Tibial nerve (tissue), 4 donors: ENCODE results near the gene AUNIP. TPM values are rescaled to one million over a fixed set of nuclear protein-coding genes. Genes with fewer than 3 reads are reported as not detected.
A peak's percentile ranks its signal among the peaks of the same experiment; 100 is the strongest.

Experiments used
- DNase-seq, 2 donors: peaks; one replicate each; pipeline ENCODE4 v3.0.0-alpha.2; 2019; ENCODE audit warnings: low spot score in 2 of 2
- H3K27ac ChIP-seq, 4 donors: fragments of 200-600 bp; sonication (generic) in 3 of 4; one replicate each; pipeline ENCODE4 v1.5.1; 2017 to 2019; ENCODE audit warnings: mild to moderate bottlenecking in 1 of 4
- H3K27me3 ChIP-seq, 2 donors: fragments of 200-600 bp; sonication (generic) in 1 of 2; one replicate each; pipeline versions ENCODE4 v1.5.1 to v1.6.0; 2017 to 2019
- H3K36me3 ChIP-seq, 3 donors: fragments of 200-600 bp; sonication (generic); one replicate each; pipeline ENCODE4 v1.5.1; 2018 to 2019
- H3K4me1 ChIP-seq, 4 donors: fragments of 200-600 bp; sonication (generic) in 3 of 4; one replicate each; pipeline ENCODE4 v1.5.1; 2017 to 2019
- H3K4me3 ChIP-seq, 4 donors: fragments of 200-600 bp; sonication (generic) in 3 of 4; one replicate each; pipeline ENCODE4 v1.5.1; 2017 to 2019; ENCODE audit warnings: mild to moderate bottlenecking in 1 of 4, moderate library complexity in 1 of 4
- H3K9me3 ChIP-seq, 4 donors: fragments of 200-600 bp; sonication (generic) in 3 of 4; one replicate each; pipeline ENCODE4 v1.5.1; 2017 to 2019
- EP300 ChIP-seq, 2 donors: sonication (generic); formaldehyde crosslinking; IDR thresholded peaks; one replicate each; pipeline ENCODE4 v1.6.1; 2017; ENCODE audit warnings: antibody characterized with exemption in 2 of 2, mild to moderate bottlenecking in 1 of 2
- POLR2A ChIP-seq, 2 donors: fragments of 450-650 bp; IDR thresholded peaks; one replicate each; pipeline ENCODE4 v1.6.1; 2017; ENCODE audit warnings: antibody characterized with exemption in 2 of 2, mild to moderate bottlenecking in 2 of 2, moderate library complexity in 2 of 2
- WGBS, 2 donors: methylation state at CpG; one replicate each; pipeline ENCODE4 v1.1.5; 2018; 5-methylcytosine and 5-hydroxymethylcytosine counted together
- total RNA-seq, 4 donors: library from RNA; depleted of rRNA; stranded (reverse); fragments of >200 nt; gene quantifications; one replicate each; pipeline ENCODE4 v1.1.0, GENCODE V29; 2016
- TF ChIP-seq, protein P1 (sequence below), 5 experiments: fragments of 200-600 bp in 3 of 5; fragments of 450-650 bp in 2 of 5; sonication (generic) in 3 of 5; IDR thresholded peaks; one replicate each; pipeline ENCODE4 v1.5.1; 2016 to 2019; ENCODE audit warnings: antibody characterized with exemption in 5 of 5, mild to moderate bottlenecking in 3 of 5, moderate library complexity in 2 of 5

AUNIP gene
- total RNA-seq, 4 donors from 2014 or later: not detected

DNA sequence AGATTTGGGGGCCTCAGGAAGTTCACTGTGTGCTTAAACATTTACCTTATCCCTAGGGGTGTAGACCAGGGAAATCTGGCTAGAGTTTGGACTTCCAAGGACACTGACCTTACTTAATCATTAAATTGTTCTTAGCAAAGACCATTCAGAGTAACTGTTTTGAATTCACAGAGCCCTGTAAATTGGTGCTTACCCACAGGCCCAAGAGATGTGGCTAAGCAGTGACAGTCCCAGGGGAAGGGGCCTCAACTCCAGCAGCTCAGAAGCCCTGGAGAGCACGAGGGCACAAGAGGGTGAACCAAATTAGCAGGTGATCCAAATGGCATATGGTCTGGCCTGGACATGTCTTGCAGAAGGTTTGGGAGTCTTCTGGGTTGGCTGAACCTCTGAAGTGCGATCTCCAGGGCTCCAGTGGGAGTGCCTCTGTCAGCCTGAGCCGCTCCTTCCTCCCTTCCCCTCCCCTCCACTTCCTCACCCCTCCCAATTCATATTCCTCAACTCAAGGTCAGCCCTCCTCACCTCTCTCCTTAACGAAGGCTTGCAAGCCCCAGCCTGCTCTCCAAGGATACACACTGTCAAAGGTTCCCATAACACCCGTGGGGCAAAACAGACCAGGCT lies 11.9 kb upstream of the AUNIP start:
- no peak overlapping the region for H3K4me3 ChIP-seq
- peaks cover 0 to 49% (median 26%) of the 10 kb centered on the region in 4 donors for H3K4me1 ChIP-seq
- peak overlapping the region in 2 of 4 donors; percentile 20 to 25 for H3K27ac ChIP-seq
- no peaks in the 10 kb centered on the region for H3K9me3 ChIP-seq
- H3K27me3 ChIP-seq: no peaks in the 10 kb centered on the region
- WGBS, 2 donors: 19 to 28% methylated on average over 5 of the region's 5 CpGs
- DNase-seq: no peak
- TF ChIP-seq POLR2A (IDR thresholded peaks at IDR 0.05) (no peak), EP300 (IDR thresholded peaks at IDR 0.05) (no peak)
- TF ChIP-seq, protein P1, sequence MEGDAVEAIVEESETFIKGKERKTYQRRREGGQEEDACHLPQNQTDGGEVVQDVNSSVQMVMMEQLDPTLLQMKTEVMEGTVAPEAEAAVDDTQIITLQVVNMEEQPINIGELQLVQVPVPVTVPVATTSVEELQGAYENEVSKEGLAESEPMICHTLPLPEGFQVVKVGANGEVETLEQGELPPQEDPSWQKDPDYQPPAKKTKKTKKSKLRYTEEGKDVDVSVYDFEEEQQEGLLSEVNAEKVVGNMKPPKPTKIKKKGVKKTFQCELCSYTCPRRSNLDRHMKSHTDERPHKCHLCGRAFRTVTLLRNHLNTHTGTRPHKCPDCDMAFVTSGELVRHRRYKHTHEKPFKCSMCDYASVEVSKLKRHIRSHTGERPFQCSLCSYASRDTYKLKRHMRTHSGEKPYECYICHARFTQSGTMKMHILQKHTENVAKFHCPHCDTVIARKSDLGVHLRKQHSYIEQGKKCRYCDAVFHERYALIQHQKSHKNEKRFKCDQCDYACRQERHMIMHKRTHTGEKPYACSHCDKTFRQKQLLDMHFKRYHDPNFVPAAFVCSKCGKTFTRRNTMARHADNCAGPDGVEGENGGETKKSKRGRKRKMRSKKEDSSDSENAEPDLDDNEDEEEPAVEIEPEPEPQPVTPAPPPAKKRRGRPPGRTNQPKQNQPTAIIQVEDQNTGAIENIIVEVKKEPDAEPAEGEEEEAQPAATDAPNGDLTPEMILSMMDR (IDR thresholded peaks at IDR 0.05): no peak
- peaks cover 0 to 30% (median 0%) of the 10 kb centered on the region in 3 donors for H3K36me3 ChIP-seq

DNA sequence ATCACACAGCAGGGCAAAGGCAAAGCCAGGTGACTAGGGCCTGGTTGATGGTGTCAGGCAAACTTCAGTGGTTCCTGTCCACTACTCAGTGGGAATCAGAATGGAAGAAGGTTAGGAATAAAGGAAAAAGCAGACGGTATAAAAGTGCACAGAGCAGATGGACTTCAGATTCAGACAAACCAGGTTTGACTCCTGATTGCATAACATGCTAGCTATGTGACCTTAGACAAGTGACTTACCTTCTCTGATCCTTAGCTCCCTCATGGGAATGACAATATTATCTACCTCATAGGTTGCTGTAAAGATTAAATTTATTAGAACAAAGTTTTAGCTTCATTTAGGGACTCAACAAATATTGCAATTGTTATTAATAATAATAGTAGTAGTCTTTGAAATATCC lies 11.4 kb upstream of the AUNIP start:
- no peak for DNase-seq
- H3K36me3 ChIP-seq: peaks cover 0 to 30% (median 0%) of the 10 kb centered on the region in 3 donors
- H3K27ac ChIP-seq: no peak overlapping the region
- no peaks in the 10 kb centered on the region for H3K9me3 ChIP-seq
- H3K4me3 ChIP-seq: no peak overlapping the region
- H3K27me3 ChIP-seq: no peaks in the 10 kb centered on the region
- TF ChIP-seq EP300 (IDR thresholded peaks at IDR 0.05) (no peak), POLR2A (IDR thresholded peaks at IDR 0.05) (no peak)
- TF ChIP-seq, protein P1 (IDR thresholded peaks at IDR 0.05): no peak
- H3K4me1 ChIP-seq: peaks cover 0 to 44% (median 26%) of the 10 kb centered on the region in 4 donors
- 82 to 89% methylated on average over 1 of the region's 1 CpG for WGBS, 2 donors

DNA sequence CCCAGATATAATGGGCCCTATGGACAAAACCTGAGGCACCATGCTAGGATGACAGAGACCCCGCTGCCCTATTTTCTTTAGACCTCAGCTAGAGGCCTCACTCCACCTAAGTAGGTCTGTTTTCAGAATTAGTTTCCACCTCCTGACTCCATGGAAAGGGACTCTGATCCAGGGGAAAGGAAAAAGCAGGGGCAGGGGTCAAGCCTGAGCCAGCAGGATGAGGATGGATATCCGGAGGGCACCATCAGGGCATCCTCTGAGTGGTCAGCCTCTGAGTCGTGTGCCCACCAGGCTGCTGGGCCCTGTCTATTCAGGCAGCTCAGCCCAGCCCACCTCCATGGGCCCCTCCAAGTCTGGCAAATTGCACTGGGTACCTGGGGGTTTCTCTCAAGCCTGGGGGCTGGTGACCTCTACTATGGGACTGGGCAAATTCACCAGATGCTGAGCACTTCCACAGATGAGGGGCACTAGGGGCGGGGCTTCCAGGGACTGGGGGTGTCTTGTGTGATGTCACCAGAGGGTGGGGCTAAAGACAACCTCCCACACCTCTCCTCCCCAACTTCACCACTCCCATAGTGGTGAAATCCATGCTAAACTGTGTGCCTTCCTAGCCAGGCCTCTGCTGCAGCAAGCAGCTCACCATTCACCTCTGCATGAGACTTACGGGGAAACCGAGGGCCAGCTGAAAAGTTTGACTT lies 10.8 kb upstream of the AUNIP start:
- H3K4me1 ChIP-seq: peaks cover 0 to 42% (median 26%) of the 10 kb centered on the region in 4 donors
- no peak for DNase-seq
- H3K27ac ChIP-seq: no peak overlapping the region
- H3K4me3 ChIP-seq: no peak overlapping the region
- peaks cover 0 to 30% (median 0%) of the 10 kb centered on the region in 3 donors for H3K36me3 ChIP-seq
- H3K9me3 ChIP-seq: no peaks in the 10 kb centered on the region
- no peaks in the 10 kb centered on the region for H3K27me3 ChIP-seq
- 65 to 78% methylated on average over 6 of the region's 6 CpGs for WGBS, 2 donors
- TF ChIP-seq EP300 (IDR thresholded peaks at IDR 0.05): no peak
- TF ChIP-seq POLR2A (IDR thresholded peaks at IDR 0.05): no peak
- TF ChIP-seq, protein P1 (IDR thresholded peaks at IDR 0.05): no peak

DNA sequence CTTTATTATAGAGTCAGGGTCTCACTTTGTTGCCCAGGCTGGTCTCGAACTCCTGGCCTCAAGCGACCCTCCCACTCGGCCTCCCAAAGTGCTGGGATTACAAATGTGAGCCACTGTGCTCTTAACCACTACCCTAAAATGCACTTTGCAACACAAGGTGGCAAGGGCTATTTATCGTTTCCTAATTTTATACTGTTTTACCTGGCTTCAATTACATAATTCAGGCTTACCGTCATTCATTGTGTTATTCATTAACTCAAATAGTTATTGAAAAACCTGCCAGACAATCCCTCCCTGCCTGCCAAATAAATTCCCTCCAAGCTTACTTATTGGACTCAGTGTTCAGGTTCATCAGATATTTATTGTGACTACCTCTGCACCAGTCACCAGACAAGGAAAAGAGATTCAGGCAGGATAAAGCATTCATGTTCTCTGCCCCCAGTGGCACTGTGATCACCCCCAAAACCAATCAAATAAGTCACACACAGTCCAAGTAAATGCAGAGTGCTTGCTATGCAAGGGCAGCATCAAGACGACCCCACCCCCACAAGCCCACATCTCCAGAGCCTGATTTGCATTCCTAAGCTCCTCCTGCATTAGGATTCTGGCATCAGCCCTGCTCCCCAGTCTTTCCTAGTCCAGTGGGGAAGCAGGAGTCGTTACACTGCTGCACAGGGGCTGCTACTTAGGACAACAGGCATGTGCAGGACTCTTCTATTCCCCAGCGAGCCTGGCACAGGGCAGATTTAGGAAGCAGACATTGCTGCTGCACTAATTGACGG lies 8.1 kb upstream of the AUNIP start:
- no peak for TF ChIP-seq POLR2A (IDR thresholded peaks at IDR 0.05)
- TF ChIP-seq EP300 (IDR thresholded peaks at IDR 0.05): no peak
- TF ChIP-seq, protein P1 (IDR thresholded peaks at IDR 0.05): no peak
- H3K9me3 ChIP-seq: no peaks in the 10 kb centered on the region
- H3K4me1 ChIP-seq: peaks cover 0 to 17% (median 9%) of the 10 kb centered on the region in 4 donors
- no peak overlapping the region for H3K4me3 ChIP-seq
- no peaks in the 10 kb centered on the region for H3K27me3 ChIP-seq
- no peak for DNase-seq
- H3K36me3 ChIP-seq: peaks cover 0 to 51% (median 0%) of the 10 kb centered on the region in 3 donors
- WGBS, 2 donors: 62 to 69% methylated on average over 9 of the region's 9 CpGs
- H3K27ac ChIP-seq: peak overlapping the region in 1 of 4 donors; percentile 9
